OCI-LY3 (cell line): Measurements from ENCODE around the gene SRSF2.

Source experiments
- EZH2phosphoT487 ChIP-seq: fragments of 200-600 bp; shearing (Covaris generic); IDR thresholded peaks from 2 replicates; pipeline ENCODE4 v1.6.1; 2018; ENCODE audit warnings: antibody characterized with exemption, mixed run types, low read depth
- TF ChIP-seq, protein P1 (sequence below): fragments of 200-600, 300-600 bp; sonication (generic); IDR thresholded peaks from 2 replicates; pipeline ENCODE4 v1.5.1; 2014; ENCODE audit warnings: antibody characterized with exemption, low read length, low read depth

DNA sequence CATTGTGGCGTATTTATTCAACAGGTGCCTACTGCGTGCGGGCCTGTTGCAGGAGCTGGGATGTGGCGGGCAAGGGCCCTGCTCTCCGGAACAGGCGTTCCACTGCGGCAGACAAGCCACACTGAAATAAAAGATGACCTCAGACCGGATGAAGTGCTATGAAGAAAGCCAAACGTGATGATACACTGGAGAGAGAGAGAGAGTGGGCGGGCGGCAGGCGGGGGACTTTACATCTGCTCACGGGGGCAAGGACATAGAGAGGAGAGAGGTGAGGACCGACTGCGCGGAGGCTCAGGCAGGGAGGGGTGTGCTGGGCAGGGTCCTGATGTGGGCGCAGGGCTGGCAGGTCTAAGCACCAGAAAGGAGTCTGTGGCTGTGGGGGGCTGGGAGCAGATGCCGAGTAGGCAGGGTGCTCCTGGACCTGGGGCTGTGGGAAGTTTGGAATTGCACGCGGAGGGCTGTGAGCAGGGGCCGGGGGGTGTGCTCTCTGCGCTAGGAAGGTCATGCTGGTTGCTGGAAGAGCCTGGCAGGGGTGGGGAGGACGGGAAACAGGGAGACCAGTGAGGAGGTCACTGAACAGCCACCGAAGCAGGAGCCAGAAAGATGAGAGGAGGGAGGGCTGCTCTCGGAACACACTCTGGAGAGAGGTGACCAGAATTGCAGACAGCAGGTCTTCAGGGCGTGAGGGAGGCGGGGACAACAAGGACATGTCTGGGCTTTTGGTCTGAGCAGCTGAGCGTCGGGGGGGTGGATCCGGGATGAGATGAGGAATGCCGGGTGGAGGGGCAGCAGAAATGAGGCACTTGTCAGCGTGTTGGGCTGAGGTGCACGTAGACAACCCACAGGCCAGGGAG lies 36.3 kb downstream of the SRSF2 start:
- TF ChIP-seq, protein P1, sequence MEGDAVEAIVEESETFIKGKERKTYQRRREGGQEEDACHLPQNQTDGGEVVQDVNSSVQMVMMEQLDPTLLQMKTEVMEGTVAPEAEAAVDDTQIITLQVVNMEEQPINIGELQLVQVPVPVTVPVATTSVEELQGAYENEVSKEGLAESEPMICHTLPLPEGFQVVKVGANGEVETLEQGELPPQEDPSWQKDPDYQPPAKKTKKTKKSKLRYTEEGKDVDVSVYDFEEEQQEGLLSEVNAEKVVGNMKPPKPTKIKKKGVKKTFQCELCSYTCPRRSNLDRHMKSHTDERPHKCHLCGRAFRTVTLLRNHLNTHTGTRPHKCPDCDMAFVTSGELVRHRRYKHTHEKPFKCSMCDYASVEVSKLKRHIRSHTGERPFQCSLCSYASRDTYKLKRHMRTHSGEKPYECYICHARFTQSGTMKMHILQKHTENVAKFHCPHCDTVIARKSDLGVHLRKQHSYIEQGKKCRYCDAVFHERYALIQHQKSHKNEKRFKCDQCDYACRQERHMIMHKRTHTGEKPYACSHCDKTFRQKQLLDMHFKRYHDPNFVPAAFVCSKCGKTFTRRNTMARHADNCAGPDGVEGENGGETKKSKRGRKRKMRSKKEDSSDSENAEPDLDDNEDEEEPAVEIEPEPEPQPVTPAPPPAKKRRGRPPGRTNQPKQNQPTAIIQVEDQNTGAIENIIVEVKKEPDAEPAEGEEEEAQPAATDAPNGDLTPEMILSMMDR = no peak
- TF ChIP-seq EZH2phosphoT487 = no peak
